H9 (cell line): Measurements from ENCODE around the gene TMEM132D. TPM values are rescaled to one million over a fixed set of nuclear protein-coding genes. Genes with fewer than 3 reads are reported as not detected.

Source experiments
- DNase-seq: peaks from one replicate; pipeline ENCODE4 v3.0.0-alpha.2; 2017
- H2AFZ ChIP-seq: one replicate; pipeline ENCODE4 v1.6.1; 2013; ENCODE audit warnings: mild to moderate bottlenecking, low read length, control low read depth, moderate library complexity
- H2AK5ac ChIP-seq: 2 replicates; pipeline ENCODE4 v1.6.1; 2013; ENCODE audit warnings: low read length, control low read depth, mixed read lengths; ENCODE audit not compliant: insufficient read length
- H2BK120ac ChIP-seq: one replicate; pipeline ENCODE4 v1.6.1; 2013; ENCODE audit warnings: low read depth, mild to moderate bottlenecking, low read length, control low read depth, inconsistent platforms; ENCODE audit not compliant: poor library complexity, severe bottlenecking
- H2BK12ac ChIP-seq: 2 replicates; pipeline ENCODE4 v1.6.1; 2013; ENCODE audit warnings: low read length, control low read depth, mixed read lengths, low read depth; ENCODE audit not compliant: insufficient read length
- H2BK15ac ChIP-seq: 2 replicates; pipeline ENCODE4 v1.6.1; 2013; ENCODE audit warnings: low read depth, low read length, control low read depth
- H2BK20ac ChIP-seq: one replicate; pipeline ENCODE4 v1.6.1; 2013; ENCODE audit warnings: low read depth, mild to moderate bottlenecking, low read length, control low read depth, inconsistent platforms; ENCODE audit not compliant: poor library complexity, severe bottlenecking
- H2BK5ac ChIP-seq: 2 replicates; pipeline ENCODE4 v1.6.1; 2013; ENCODE audit warnings: low read length, control low read depth, mixed read lengths; ENCODE audit not compliant: insufficient read length
- H3K14ac ChIP-seq: 2 replicates; pipeline ENCODE4 v1.6.1; 2013; ENCODE audit warnings: low read length, control low read depth; ENCODE audit not compliant: insufficient read depth
- H3K18ac ChIP-seq: 2 replicates; pipeline ENCODE4 v1.6.1; 2013; ENCODE audit warnings: low read depth, mild to moderate bottlenecking, mixed read lengths, low read length, control low read depth; ENCODE audit not compliant: insufficient read length
- H3K23ac ChIP-seq: 2 replicates; pipeline ENCODE4 v1.6.1; 2013; ENCODE audit warnings: low read length, control low read depth, mixed read lengths, low read depth; ENCODE audit not compliant: insufficient read length
- H3K23me2 ChIP-seq: 2 replicates; pipeline ENCODE4 v1.6.1; 2013; ENCODE audit warnings: low read depth, mild to moderate bottlenecking, mixed read lengths, low read length, control low read depth; ENCODE audit not compliant: insufficient read length, poor library complexity, severe bottlenecking
- H3K27ac ChIP-seq: 2 replicates; pipeline ENCODE4 v1.5.1; 2013; ENCODE audit warnings: low read length, control low read depth, mixed read lengths, low read depth; ENCODE audit not compliant: insufficient read length
- H3K27me3 ChIP-seq: 2 replicates; pipeline ENCODE4 v1.6.1; 2013; ENCODE audit warnings: low read length, control low read depth, inconsistent platforms; ENCODE audit not compliant: insufficient read depth
- H3K4ac ChIP-seq: 2 replicates; pipeline ENCODE4 v1.6.1; 2013; ENCODE audit warnings: low read depth, mild to moderate bottlenecking, control low read depth, inconsistent platforms, low read length, moderate library complexity
- H3K4me1 ChIP-seq: 2 replicates; pipeline ENCODE4 v1.6.1; 2013; ENCODE audit warnings: low read length, control low read depth, inconsistent platforms; ENCODE audit not compliant: insufficient read depth
- H3K4me2 ChIP-seq: 2 replicates; pipeline ENCODE4 v1.6.1; 2013; ENCODE audit warnings: low read length, control low read depth, mixed read lengths; ENCODE audit not compliant: insufficient read length, insufficient read depth
- H3K56ac ChIP-seq: 2 replicates; pipeline ENCODE4 v1.6.1; 2013; ENCODE audit warnings: low read depth, mild to moderate bottlenecking, mixed read lengths, low read length, control low read depth; ENCODE audit not compliant: insufficient read length
- H3K79me1 ChIP-seq: 2 replicates; pipeline ENCODE4 v1.6.1; 2013; ENCODE audit warnings: low read depth, mild to moderate bottlenecking, moderate library complexity, low read length, control low read depth, inconsistent platforms; ENCODE audit not compliant: insufficient read depth, poor library complexity, severe bottlenecking
- H3K79me2 ChIP-seq: 2 replicates; pipeline ENCODE4 v1.6.1; 2013; ENCODE audit warnings: low read length, control low read depth, inconsistent platforms; ENCODE audit not compliant: insufficient read depth
- H3K9ac ChIP-seq: 2 replicates; pipeline ENCODE4 v1.6.1; 2013; ENCODE audit warnings: low read length, control low read depth, mixed read lengths; ENCODE audit not compliant: insufficient read length; ENCODE audit errors: extremely low read depth
- H3K9me3 ChIP-seq: one replicate; pipeline ENCODE4 v1.6.1; 2013; ENCODE audit warnings: low read depth, low read length, inconsistent platforms; ENCODE audit not compliant: control insufficient read depth
- H3T11ph ChIP-seq: one replicate; pipeline ENCODE4 v1.6.1; 2013; ENCODE audit warnings: mild to moderate bottlenecking, low read length, control low read depth, inconsistent platforms
- H4K20me1 ChIP-seq: one replicate; pipeline ENCODE4 v1.6.1; 2013; ENCODE audit not compliant: control insufficient read depth, insufficient read length, insufficient read depth
- H4K5ac ChIP-seq: 2 replicates; pipeline ENCODE4 v1.6.1; 2013; ENCODE audit warnings: low read depth, mild to moderate bottlenecking, mixed read lengths, low read length, control low read depth; ENCODE audit not compliant: insufficient read length
- H4K8ac ChIP-seq: replicated peaks from 2 replicates; pipeline ENCODE4 v1.6.1; 2013; ENCODE audit warnings: low read length, control low read depth, mixed read lengths, low read depth; ENCODE audit not compliant: insufficient read length
- H4K91ac ChIP-seq: 2 replicates; pipeline ENCODE4 v1.6.1; 2013; ENCODE audit warnings: low read depth, mild to moderate bottlenecking, moderate library complexity, mixed read lengths, low read length, control low read depth; ENCODE audit not compliant: insufficient read length
- H3K27ac Mint-ChIP-seq, 3 experiments: 2 replicates in 2 of 3; 3 replicates in 1 of 3; pipeline ENCODE4 v1.8.0; 2020 to 2021; ENCODE audit warnings: mixed read lengths in 3 of 3, mild to moderate bottlenecking in 1 of 3, moderate library complexity in 1 of 3
- H3K27me3 Mint-ChIP-seq: 2 replicates; pipeline ENCODE4 v1.8.0; 2021; ENCODE audit warnings: low read depth, mild to moderate bottlenecking, moderate library complexity, mixed read lengths
- H3K36me3 Mint-ChIP-seq, 3 experiments: 2 replicates in 2 of 3; 3 replicates in 1 of 3; pipeline ENCODE4 v1.8.0; 2020 to 2021; ENCODE audit warnings: low read depth in 3 of 3, mixed read lengths in 3 of 3; ENCODE audit not compliant: insufficient read depth in 1 of 3
- H3K4me1 Mint-ChIP-seq, 2 experiments: 2 replicates each; pipeline ENCODE4 v1.8.0; 2020; ENCODE audit warnings: mixed read lengths in 2 of 2
- H3K4me3 Mint-ChIP-seq, 2 experiments: 2 replicates in 1 of 2; 3 replicates in 1 of 2; pipeline ENCODE4 v1.8.0; 2020 to 2021; ENCODE audit warnings: mild to moderate bottlenecking in 2 of 2, mixed read lengths in 2 of 2, moderate library complexity in 1 of 2
- H3K9me3 Mint-ChIP-seq, 2 experiments: 2 replicates in 1 of 2; 3 replicates in 1 of 2; pipeline ENCODE4 v1.8.0; 2020; ENCODE audit warnings: mild to moderate bottlenecking in 2 of 2, mixed read lengths in 2 of 2, moderate library complexity in 1 of 2
- CTCF ChIP-seq: fragments of 200-600 bp; sonication (generic); conservative IDR thresholded peaks from 3 replicates; pipeline ENCODE4 v1.8.0; 2021; ENCODE audit warnings: antibody characterized with exemption, mild to moderate bottlenecking
- WGBS: extraction: QIAGEN DNeasy Blood & Tissue Kit; methylation state at CpG from one replicate; pipeline ENCODE4 v1.1.7; 2013; ENCODE audit warnings: missing lambda C conversion rate, low lambda C conversion rate, mixed read lengths; ENCODE audit not compliant: insufficient read length; ENCODE audit errors: extremely low coverage; 5-methylcytosine and 5-hydroxymethylcytosine counted together
- total RNA-seq: library from RNA; stranded (reverse); gene quantifications from 2 replicates; pipeline ENCODE4 v1.2.1, GENCODE V29; 2021

Gene TMEM132D
- total RNA-seq, 1 experiment from 2014 or later: 6.1 TPM

GRCh38 chr12:129840145-129840884 is 63.5 kb downstream of the TMEM132D start:
- H2BK15ac ChIP-seq: no peak overlapping the region
- Mint-ChIP-seq H3K36me3 (no peaks in the 10 kb centered on the region; a peak in 1 of 7 replicates), H3K4me3 (no peak overlapping the region), H3K27me3 (no peaks in the 10 kb centered on the region), H3K4me1 (peaks cover 21 to 26% of the 10 kb centered on the region in 2 experiments), H3K27ac (no peak overlapping the region), H3K9me3 (no peaks in the 10 kb centered on the region)
- no peak overlapping the region for H2AK5ac ChIP-seq
- no peak overlapping the region for H3K14ac ChIP-seq
- no peaks in the 10 kb centered on the region for H3K79me1 ChIP-seq
- no peak for DNase-seq
- no peak overlapping the region for H3K23ac ChIP-seq
- H2BK5ac ChIP-seq: no peak overlapping the region
- no peak overlapping the region for H3K4me2 ChIP-seq
- no peak overlapping the region for H4K91ac ChIP-seq
- H3K9ac ChIP-seq: no peak overlapping the region
- no peaks in the 10 kb centered on the region for H3K27me3 ChIP-seq
- no peak overlapping the region for H3K4ac ChIP-seq
- no peak overlapping the region for H4K8ac ChIP-seq
- 0 out of 2 replicates have a peak, but pooled peaks cover 3% of the 10 kb centered on the region for H3K79me2 ChIP-seq
- no peak overlapping the region for H3K18ac ChIP-seq
- TF ChIP-seq CTCF: no peak
- no peak overlapping the region for H2BK12ac ChIP-seq
- H3T11ph ChIP-seq: no peak overlapping the region
- no peaks in the 10 kb centered on the region for H3K23me2 ChIP-seq
- no peak overlapping the region for H4K5ac ChIP-seq
- WGBS: no CpG with 5 or more reads among the region's 21 CpGs
- H2BK20ac ChIP-seq: no peak overlapping the region
- no peaks in the 10 kb centered on the region for H4K20me1 ChIP-seq
- H2BK120ac ChIP-seq: no peak overlapping the region
- H3K56ac ChIP-seq: no peak overlapping the region
- H3K9me3 ChIP-seq: no peaks in the 10 kb centered on the region
- no peak overlapping the region for H3K27ac ChIP-seq
- peaks cover 8% of the 10 kb centered on the region; the same call in 1 of the 2 replicates for H3K4me1 ChIP-seq
- H2AFZ ChIP-seq: no peak overlapping the region
